GM18499 (cell line): ENCODE measurements around the gene DNAJC18.
"Not testable (repeated sequence)": the region's sequence is repeated elsewhere in the genome, so short reads cannot be mapped to it uniquely, and the experiment has no call there.

Experiments
- ATAC-seq: cut with Tn5 transposase; IDR thresholded peaks from one replicate; pipeline ENCODE4 v1.9.1; 2021; ENCODE audit warnings: moderate number of reproducible peaks; ENCODE audit not compliant: insufficient read depth, unreplicated experiment

Gene DNAJC18

GRCh38 chr5:139439013-139439903 is at the start of gene DNAJC18:
Gene DNAJC18, minus strand, starts transcription at chr5:139439525. Its CDS starts 80 bp downstream, at chr5:139439445.
- ATAC-seq = peak; percentile 69

GRCh38 chr5:139488260-139488659 is 48.9 kb upstream of the DNAJC18 start:
- ATAC-seq = no peak

- no peak for ATAC-seq
Measured at GRCh38 chr5:139486201-139486600, 46.9 kb upstream of the DNAJC18 start.

- not testable (repeated sequence) for ATAC-seq
Measured at GRCh38 chr5:139482890-139483208, 43.5 kb upstream of the DNAJC18 start.

GRCh38 chr5:139482050-139482889 is 42.9 kb upstream of the DNAJC18 start, which contains the start of gene STING1:
Gene STING1, minus strand, starts transcription at chr5:139482758. Its CDS starts 1,054 bp downstream, at chr5:139481704.
- ATAC-seq = no peak

- ATAC-seq = no peak
Measured at GRCh38 chr5:139481580-139482049, 42.3 kb upstream of the DNAJC18 start.

- no peak for ATAC-seq
Measured at GRCh38 chr5:139481122-139481533, 41.8 kb upstream of the DNAJC18 start.

- ATAC-seq = not testable (repeated sequence)
Measured at GRCh38 chr5:139479729-139480128, 40.4 kb upstream of the DNAJC18 start.

- ATAC-seq = not testable (repeated sequence)
Measured at GRCh38 chr5:139478657-139479423, 39.5 kb upstream of the DNAJC18 start.

- ATAC-seq = no peak
Measured at GRCh38 chr5:139475865-139476617, 36.7 kb upstream of the DNAJC18 start.

GRCh38 chr5:139474890-139475791 is 35.8 kb upstream of the DNAJC18 start:
- no peak for ATAC-seq

GRCh38 chr5:139473565-139473964 is 34.2 kb upstream of the DNAJC18 start:
- no peak for ATAC-seq

GRCh38 chr5:139473105-139473504 is 33.8 kb upstream of the DNAJC18 start:
- ATAC-seq = no peak

GRCh38 chr5:139472386-139473030 is 33.2 kb upstream of the DNAJC18 start:
- ATAC-seq = no peak

- no peak for ATAC-seq
Measured at GRCh38 chr5:139470821-139471300, 31.5 kb upstream of the DNAJC18 start, which contains the start of gene SMIM33. Gene SMIM33, plus strand, starts transcription at chr5:139471004. Its CDS starts 118 bp downstream, at chr5:139471122.

- ATAC-seq = no peak
Measured at GRCh38 chr5:139468421-139468931, 29.2 kb upstream of the DNAJC18 start.

- no peak for ATAC-seq
Measured at GRCh38 chr5:139462586-139463276, 23.4 kb upstream of the DNAJC18 start, which contains the start of gene ECSCR. Gene ECSCR, minus strand, starts transcription at chr5:139462743. Its CDS starts 73 bp downstream, at chr5:139462670.
